CD4-positive, alpha-beta T cell treated with Interleukin-6 for 4 hours (primary cell): ENCODE data around the gene PCGF3.
"Not testable (repeated sequence)": the region's sequence is repeated elsewhere in the genome, so short reads cannot be mapped to it uniquely, and the experiment has no call there.

ENCODE experiments used
- DNase-seq: peaks from one replicate; pipeline ENCODE4 v3.0.0-alpha.2; 2020; ENCODE audit warnings: mixed read lengths

PCGF3 gene

GRCh38 chr4:704198-704891 lies 1.3 kb upstream of the PCGF3 start:
- DNase-seq = no peak

GRCh38 chr4:704971-705277 lies 708 bp upstream of the PCGF3 start:
- DNase-seq = no peak

GRCh38 chr4:706083-706633 lies 526 bp downstream of the PCGF3 start:
- not testable (repeated sequence) for DNase-seq

GRCh38 chr4:706834-707598 lies 1.4 kb downstream of the PCGF3 start:
- no peak for DNase-seq

GRCh38 chr4:707929-708630 lies 2.4 kb downstream of the PCGF3 start:
- no peak for DNase-seq

- DNase-seq = no peak
These were observed 3.0 kb downstream of the PCGF3 start for GRCh38 chr4:708631-708933.

- no peak for DNase-seq
These were observed 3.7 kb downstream of the PCGF3 start for GRCh38 chr4:709348-709747.

- no peak for DNase-seq
These were observed 4.5 kb downstream of the PCGF3 start for GRCh38 chr4:710116-710515.

DNA sequence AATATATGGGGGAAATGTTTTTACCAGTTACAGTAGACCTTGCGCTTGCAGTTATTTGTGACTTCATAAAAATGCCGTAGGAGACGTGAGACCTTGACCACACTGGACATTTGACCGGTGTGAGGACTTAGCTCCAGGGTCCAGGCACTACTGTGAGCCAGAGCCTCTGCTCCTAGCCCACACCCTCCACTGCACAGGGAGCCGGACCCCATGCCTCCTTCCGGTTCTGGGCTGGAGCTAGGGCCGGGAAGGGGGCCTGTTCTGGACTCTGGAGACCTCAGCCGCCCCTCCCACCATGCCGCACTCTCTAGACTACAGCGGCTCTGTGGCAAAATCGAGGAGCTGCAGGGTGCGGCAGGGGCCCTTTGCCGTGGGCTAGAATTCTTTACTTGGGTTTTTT lies 5.3 kb downstream of the PCGF3 start:
- no peak for DNase-seq

GRCh38 chr4:712093-712492 lies 6.5 kb downstream of the PCGF3 start:
- DNase-seq = no peak

GRCh38 chr4:712916-713632 lies 7.4 kb downstream of the PCGF3 start:
- no peak for DNase-seq

- DNase-seq = no peak
These were observed 8.5 kb downstream of the PCGF3 start for GRCh38 chr4:714087-714486.

DNA sequence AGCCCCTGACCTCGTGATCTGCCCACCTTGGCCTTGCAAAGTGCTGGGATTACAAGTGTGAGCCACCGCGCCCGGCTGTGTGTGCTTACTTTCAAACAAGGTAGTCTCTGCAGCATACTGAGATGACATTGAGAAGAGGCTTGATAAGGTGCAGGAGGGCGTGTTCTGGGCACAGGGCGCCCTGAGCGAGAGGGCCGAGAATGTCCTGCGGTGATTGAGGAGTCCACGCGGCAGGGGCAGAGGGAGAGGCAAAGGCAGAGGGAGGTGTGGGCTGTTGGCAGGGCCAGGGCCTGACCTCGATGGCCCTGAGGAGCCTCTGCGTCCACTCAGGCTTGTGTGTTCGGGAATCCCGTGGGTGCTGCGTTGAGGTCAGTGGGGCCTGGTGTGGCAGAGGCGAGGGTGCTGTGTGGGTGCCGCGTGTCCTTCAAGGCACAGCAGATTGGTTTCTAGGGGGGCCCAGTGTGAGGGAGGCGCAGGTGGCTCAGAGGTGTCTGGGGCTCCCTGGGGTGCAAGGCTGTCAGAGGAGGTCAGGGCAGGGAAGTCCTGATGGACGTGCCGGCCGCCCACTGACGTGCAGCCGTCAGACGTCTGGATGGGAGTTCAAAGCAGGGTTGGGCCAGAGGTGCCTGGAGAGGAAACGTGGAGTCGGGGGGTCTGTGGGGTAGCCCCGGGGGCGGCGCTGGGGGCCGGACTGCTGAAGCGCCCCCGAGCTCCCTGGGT lies 12.1 kb downstream of the PCGF3 start:
- DNase-seq = no peak

DNA sequence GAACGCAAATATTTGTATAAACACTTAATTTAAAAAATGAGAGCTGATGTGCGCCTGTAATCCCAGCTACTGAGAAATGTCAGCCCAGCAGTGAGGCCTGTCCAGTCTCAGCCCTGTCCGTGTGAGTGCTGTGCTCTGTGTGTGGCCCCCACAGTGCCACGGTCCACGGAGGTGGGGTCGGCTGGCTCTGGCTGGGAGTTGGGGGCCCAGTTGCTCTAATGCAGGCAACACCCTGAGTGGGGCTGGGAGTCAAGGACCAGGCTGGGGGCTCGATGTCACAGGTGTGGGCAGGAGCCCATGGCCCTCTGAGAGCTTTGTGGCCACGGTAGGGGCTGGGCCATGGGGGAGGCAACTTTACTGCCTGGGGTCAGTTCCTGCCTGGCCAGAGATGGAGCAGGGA lies 12.8 kb downstream of the PCGF3 start:
- DNase-seq = no peak

GRCh38 chr4:720111-720860 lies 14.7 kb downstream of the PCGF3 start:
- no peak for DNase-seq

GRCh38 chr4:721261-722168 lies 15.9 kb downstream of the PCGF3 start:
- DNase-seq = no peak

DNA sequence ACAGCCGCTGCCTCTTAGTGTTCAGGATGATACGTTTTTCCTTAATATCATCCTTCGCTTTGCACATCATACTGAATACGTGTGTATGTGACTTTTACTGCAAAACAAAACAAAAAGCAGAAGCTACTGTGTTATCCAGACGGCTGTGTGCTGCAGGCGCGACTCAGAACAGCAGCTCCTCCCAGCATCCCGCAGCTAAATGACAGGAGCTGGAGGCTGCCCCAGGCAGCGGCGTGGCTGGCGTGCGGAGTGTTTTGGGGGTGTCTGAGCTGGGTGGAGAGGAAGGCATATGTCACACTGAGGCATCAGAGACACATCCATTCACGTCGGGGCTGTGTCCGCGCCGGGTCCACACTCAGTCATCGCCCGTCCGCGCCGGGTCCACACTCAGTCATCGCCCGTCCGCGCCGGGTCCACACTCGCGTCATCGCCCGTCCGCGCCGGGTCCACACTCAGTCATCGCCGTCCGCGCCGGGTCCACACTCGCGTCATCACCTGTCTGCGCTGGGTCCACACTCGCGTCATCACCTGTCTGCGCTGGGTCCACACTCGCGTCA lies 16.6 kb downstream of the PCGF3 start:
- no peak for DNase-seq

- DNase-seq = no peak
These were observed 17.3 kb downstream of the PCGF3 start for GRCh38 chr4:722851-723360.

DNA sequence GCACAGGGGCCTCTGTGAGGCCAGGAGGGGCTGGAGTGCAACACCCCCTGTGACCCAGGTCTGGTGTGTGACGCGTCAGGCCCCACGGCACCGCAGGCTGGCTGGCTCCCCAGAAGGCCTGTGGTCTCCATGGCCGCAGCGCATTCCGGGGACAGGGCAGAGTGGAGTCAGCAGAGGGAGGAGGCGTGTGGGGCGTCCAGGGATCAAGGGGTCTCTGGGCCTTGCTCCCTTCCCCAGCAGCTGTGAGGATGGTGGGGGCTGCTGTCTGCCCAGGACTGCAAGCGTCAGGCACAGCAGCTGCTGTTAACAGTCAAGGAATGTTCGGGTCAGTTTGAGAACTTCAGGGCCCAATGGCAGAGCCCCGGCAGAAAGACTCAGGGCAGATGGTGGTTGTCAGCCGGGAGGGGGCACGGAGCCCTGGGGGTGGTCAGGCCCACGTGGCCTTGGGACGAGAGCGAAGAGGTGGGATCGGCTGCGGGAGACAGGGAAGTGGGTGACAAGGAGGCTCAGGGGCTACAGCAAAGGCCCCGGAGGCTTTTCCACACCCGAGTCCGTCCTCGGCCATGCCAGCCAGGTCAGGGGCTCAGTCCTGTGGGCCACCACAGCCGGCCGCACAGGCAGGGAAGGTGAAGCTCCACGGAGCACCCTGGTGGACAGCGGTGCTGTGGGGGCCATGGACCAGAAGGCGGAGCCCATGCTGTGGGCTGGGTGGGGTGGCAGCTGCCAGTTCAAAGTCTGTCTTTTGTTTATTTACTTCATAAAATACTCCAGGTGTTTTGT lies 18.3 kb downstream of the PCGF3 start:
- no peak for DNase-seq
